H9 (cell line): Measurements from ENCODE around the gene TUBD1. TPM values are rescaled to one million over a fixed set of nuclear protein-coding genes. Genes with fewer than 3 reads are reported as not detected.

ENCODE experiments used
- DNase-seq: peaks from one replicate; pipeline ENCODE4 v3.0.0-alpha.2; 2017
- H2AFZ ChIP-seq: one replicate; pipeline ENCODE4 v1.6.1; 2013; ENCODE audit warnings: mild to moderate bottlenecking, low read length, control low read depth, moderate library complexity
- H2AK5ac ChIP-seq: 2 replicates; pipeline ENCODE4 v1.6.1; 2013; ENCODE audit warnings: low read length, control low read depth, mixed read lengths; ENCODE audit not compliant: insufficient read length
- H2BK120ac ChIP-seq: one replicate; pipeline ENCODE4 v1.6.1; 2013; ENCODE audit warnings: low read depth, mild to moderate bottlenecking, low read length, control low read depth, inconsistent platforms; ENCODE audit not compliant: poor library complexity, severe bottlenecking
- H2BK12ac ChIP-seq: 2 replicates; pipeline ENCODE4 v1.6.1; 2013; ENCODE audit warnings: low read length, control low read depth, mixed read lengths, low read depth; ENCODE audit not compliant: insufficient read length
- H2BK15ac ChIP-seq: 2 replicates; pipeline ENCODE4 v1.6.1; 2013; ENCODE audit warnings: low read depth, low read length, control low read depth
- H2BK20ac ChIP-seq: one replicate; pipeline ENCODE4 v1.6.1; 2013; ENCODE audit warnings: low read depth, mild to moderate bottlenecking, low read length, control low read depth, inconsistent platforms; ENCODE audit not compliant: poor library complexity, severe bottlenecking
- H2BK5ac ChIP-seq: 2 replicates; pipeline ENCODE4 v1.6.1; 2013; ENCODE audit warnings: low read length, control low read depth, mixed read lengths; ENCODE audit not compliant: insufficient read length
- H3K14ac ChIP-seq: 2 replicates; pipeline ENCODE4 v1.6.1; 2013; ENCODE audit warnings: low read length, control low read depth; ENCODE audit not compliant: insufficient read depth
- H3K18ac ChIP-seq: 2 replicates; pipeline ENCODE4 v1.6.1; 2013; ENCODE audit warnings: low read depth, mild to moderate bottlenecking, mixed read lengths, low read length, control low read depth; ENCODE audit not compliant: insufficient read length
- H3K23ac ChIP-seq: 2 replicates; pipeline ENCODE4 v1.6.1; 2013; ENCODE audit warnings: low read length, control low read depth, mixed read lengths, low read depth; ENCODE audit not compliant: insufficient read length
- H3K23me2 ChIP-seq: 2 replicates; pipeline ENCODE4 v1.6.1; 2013; ENCODE audit warnings: low read depth, mild to moderate bottlenecking, mixed read lengths, low read length, control low read depth; ENCODE audit not compliant: insufficient read length, poor library complexity, severe bottlenecking
- H3K27ac ChIP-seq: 2 replicates; pipeline ENCODE4 v1.5.1; 2013; ENCODE audit warnings: low read length, control low read depth, mixed read lengths, low read depth; ENCODE audit not compliant: insufficient read length
- H3K27me3 ChIP-seq: 2 replicates; pipeline ENCODE4 v1.6.1; 2013; ENCODE audit warnings: low read length, control low read depth, inconsistent platforms; ENCODE audit not compliant: insufficient read depth
- H3K4ac ChIP-seq: 2 replicates; pipeline ENCODE4 v1.6.1; 2013; ENCODE audit warnings: low read depth, mild to moderate bottlenecking, control low read depth, inconsistent platforms, low read length, moderate library complexity
- H3K4me1 ChIP-seq: 2 replicates; pipeline ENCODE4 v1.6.1; 2013; ENCODE audit warnings: low read length, control low read depth, inconsistent platforms; ENCODE audit not compliant: insufficient read depth
- H3K4me2 ChIP-seq: 2 replicates; pipeline ENCODE4 v1.6.1; 2013; ENCODE audit warnings: low read length, control low read depth, mixed read lengths; ENCODE audit not compliant: insufficient read length, insufficient read depth
- H3K56ac ChIP-seq: 2 replicates; pipeline ENCODE4 v1.6.1; 2013; ENCODE audit warnings: low read depth, mild to moderate bottlenecking, mixed read lengths, low read length, control low read depth; ENCODE audit not compliant: insufficient read length
- H3K79me1 ChIP-seq: 2 replicates; pipeline ENCODE4 v1.6.1; 2013; ENCODE audit warnings: low read depth, mild to moderate bottlenecking, moderate library complexity, low read length, control low read depth, inconsistent platforms; ENCODE audit not compliant: insufficient read depth, poor library complexity, severe bottlenecking
- H3K79me2 ChIP-seq: 2 replicates; pipeline ENCODE4 v1.6.1; 2013; ENCODE audit warnings: low read length, control low read depth, inconsistent platforms; ENCODE audit not compliant: insufficient read depth
- H3K9ac ChIP-seq: 2 replicates; pipeline ENCODE4 v1.6.1; 2013; ENCODE audit warnings: low read length, control low read depth, mixed read lengths; ENCODE audit not compliant: insufficient read length; ENCODE audit errors: extremely low read depth
- H3K9me3 ChIP-seq: one replicate; pipeline ENCODE4 v1.6.1; 2013; ENCODE audit warnings: low read depth, low read length, inconsistent platforms; ENCODE audit not compliant: control insufficient read depth
- H3T11ph ChIP-seq: one replicate; pipeline ENCODE4 v1.6.1; 2013; ENCODE audit warnings: mild to moderate bottlenecking, low read length, control low read depth, inconsistent platforms
- H4K20me1 ChIP-seq: one replicate; pipeline ENCODE4 v1.6.1; 2013; ENCODE audit not compliant: control insufficient read depth, insufficient read length, insufficient read depth
- H4K5ac ChIP-seq: 2 replicates; pipeline ENCODE4 v1.6.1; 2013; ENCODE audit warnings: low read depth, mild to moderate bottlenecking, mixed read lengths, low read length, control low read depth; ENCODE audit not compliant: insufficient read length
- H4K8ac ChIP-seq: replicated peaks from 2 replicates; pipeline ENCODE4 v1.6.1; 2013; ENCODE audit warnings: low read length, control low read depth, mixed read lengths, low read depth; ENCODE audit not compliant: insufficient read length
- H4K91ac ChIP-seq: 2 replicates; pipeline ENCODE4 v1.6.1; 2013; ENCODE audit warnings: low read depth, mild to moderate bottlenecking, moderate library complexity, mixed read lengths, low read length, control low read depth; ENCODE audit not compliant: insufficient read length
- H3K27ac Mint-ChIP-seq, 3 experiments: 2 replicates in 2 of 3; 3 replicates in 1 of 3; pipeline ENCODE4 v1.8.0; 2020 to 2021; ENCODE audit warnings: mixed read lengths in 3 of 3, mild to moderate bottlenecking in 1 of 3, moderate library complexity in 1 of 3
- H3K27me3 Mint-ChIP-seq: 2 replicates; pipeline ENCODE4 v1.8.0; 2021; ENCODE audit warnings: low read depth, mild to moderate bottlenecking, moderate library complexity, mixed read lengths
- H3K36me3 Mint-ChIP-seq, 3 experiments: 2 replicates in 2 of 3; 3 replicates in 1 of 3; pipeline ENCODE4 v1.8.0; 2020 to 2021; ENCODE audit warnings: low read depth in 3 of 3, mixed read lengths in 3 of 3; ENCODE audit not compliant: insufficient read depth in 1 of 3
- H3K4me1 Mint-ChIP-seq, 2 experiments: 2 replicates each; pipeline ENCODE4 v1.8.0; 2020; ENCODE audit warnings: mixed read lengths in 2 of 2
- H3K4me3 Mint-ChIP-seq, 2 experiments: 2 replicates in 1 of 2; 3 replicates in 1 of 2; pipeline ENCODE4 v1.8.0; 2020 to 2021; ENCODE audit warnings: mild to moderate bottlenecking in 2 of 2, mixed read lengths in 2 of 2, moderate library complexity in 1 of 2
- H3K9me3 Mint-ChIP-seq, 2 experiments: 2 replicates in 1 of 2; 3 replicates in 1 of 2; pipeline ENCODE4 v1.8.0; 2020; ENCODE audit warnings: mild to moderate bottlenecking in 2 of 2, mixed read lengths in 2 of 2, moderate library complexity in 1 of 2
- total RNA-seq: library from RNA; stranded (reverse); gene quantifications from 2 replicates; pipeline ENCODE4 v1.2.1, GENCODE V29; 2021
- TF ChIP-seq, protein P1 (sequence below): fragments of 200-600 bp; sonication (generic); conservative IDR thresholded peaks from 3 replicates; pipeline ENCODE4 v1.8.0; 2021; ENCODE audit warnings: antibody characterized with exemption, mild to moderate bottlenecking

The TUBD1 gene
- total RNA-seq, 1 experiment from 2014 or later = 26.4 TPM

DNA sequence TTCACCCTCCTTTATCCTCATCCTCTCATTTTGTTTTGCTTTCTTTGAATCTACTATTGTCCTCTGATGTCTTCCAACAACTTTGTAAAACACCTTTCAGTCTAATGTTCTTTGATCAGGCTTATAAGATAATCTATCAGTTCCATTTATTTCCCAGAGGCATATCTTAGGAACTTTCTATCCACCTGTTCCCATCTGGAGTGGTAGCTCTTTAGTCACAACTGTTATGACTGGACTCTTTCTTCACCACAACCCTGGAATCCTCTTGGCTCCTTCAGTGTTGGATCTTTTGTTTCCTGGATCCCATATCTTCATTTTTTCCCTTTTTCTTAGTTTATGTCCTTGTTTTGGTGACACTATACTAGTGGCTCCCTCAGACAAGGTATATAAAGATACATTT is 23.7 kb upstream of the TUBD1 start:
- Histone ChIP-seq H2AK5ac (no peak overlapping the region), H2BK5ac (no peak overlapping the region), H3K23ac (no peak overlapping the region), H3K79me2 (no peaks in the 10 kb centered on the region), H2BK20ac (no peak overlapping the region), H3K4me2 (no peak overlapping the region), H3K9me3 (no peaks in the 10 kb centered on the region), H3K27ac (no peak overlapping the region), H3T11ph (no peak overlapping the region), H4K8ac (no peak overlapping the region), H3K79me1 (no peaks in the 10 kb centered on the region), H3K9ac (no peak overlapping the region), H3K27me3 (no peaks in the 10 kb centered on the region), H2BK15ac (no peak overlapping the region), H3K4me1 (no peaks in the 10 kb centered on the region), H3K23me2 (no peaks in the 10 kb centered on the region), H2BK12ac (no peak overlapping the region), H3K18ac (no peak overlapping the region), H2AFZ (no peak overlapping the region), H2BK120ac (no peak overlapping the region), H3K14ac (no peak overlapping the region), H3K56ac (no peak overlapping the region), H3K4ac (no peak overlapping the region), H4K5ac (no peak overlapping the region), H4K20me1 (no peaks in the 10 kb centered on the region), H4K91ac (no peak overlapping the region)
- no peak for DNase-seq
- Mint-ChIP-seq H3K9me3 (no peaks in the 10 kb centered on the region), H3K36me3 (peaks cover 4 to 37% (median 26%) of the 10 kb centered on the region in 3 experiments; a peak in 6 of 7 replicates), H3K4me1 (no peaks in the 10 kb centered on the region), H3K27ac (no peak overlapping the region; a peak in 1 of 7 replicates), H3K27me3 (no peaks in the 10 kb centered on the region), H3K4me3 (no peak overlapping the region)
- TF ChIP-seq, protein P1, sequence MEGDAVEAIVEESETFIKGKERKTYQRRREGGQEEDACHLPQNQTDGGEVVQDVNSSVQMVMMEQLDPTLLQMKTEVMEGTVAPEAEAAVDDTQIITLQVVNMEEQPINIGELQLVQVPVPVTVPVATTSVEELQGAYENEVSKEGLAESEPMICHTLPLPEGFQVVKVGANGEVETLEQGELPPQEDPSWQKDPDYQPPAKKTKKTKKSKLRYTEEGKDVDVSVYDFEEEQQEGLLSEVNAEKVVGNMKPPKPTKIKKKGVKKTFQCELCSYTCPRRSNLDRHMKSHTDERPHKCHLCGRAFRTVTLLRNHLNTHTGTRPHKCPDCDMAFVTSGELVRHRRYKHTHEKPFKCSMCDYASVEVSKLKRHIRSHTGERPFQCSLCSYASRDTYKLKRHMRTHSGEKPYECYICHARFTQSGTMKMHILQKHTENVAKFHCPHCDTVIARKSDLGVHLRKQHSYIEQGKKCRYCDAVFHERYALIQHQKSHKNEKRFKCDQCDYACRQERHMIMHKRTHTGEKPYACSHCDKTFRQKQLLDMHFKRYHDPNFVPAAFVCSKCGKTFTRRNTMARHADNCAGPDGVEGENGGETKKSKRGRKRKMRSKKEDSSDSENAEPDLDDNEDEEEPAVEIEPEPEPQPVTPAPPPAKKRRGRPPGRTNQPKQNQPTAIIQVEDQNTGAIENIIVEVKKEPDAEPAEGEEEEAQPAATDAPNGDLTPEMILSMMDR = no peak
